ENCODE results near the gene KCNQ2.

DNA sequence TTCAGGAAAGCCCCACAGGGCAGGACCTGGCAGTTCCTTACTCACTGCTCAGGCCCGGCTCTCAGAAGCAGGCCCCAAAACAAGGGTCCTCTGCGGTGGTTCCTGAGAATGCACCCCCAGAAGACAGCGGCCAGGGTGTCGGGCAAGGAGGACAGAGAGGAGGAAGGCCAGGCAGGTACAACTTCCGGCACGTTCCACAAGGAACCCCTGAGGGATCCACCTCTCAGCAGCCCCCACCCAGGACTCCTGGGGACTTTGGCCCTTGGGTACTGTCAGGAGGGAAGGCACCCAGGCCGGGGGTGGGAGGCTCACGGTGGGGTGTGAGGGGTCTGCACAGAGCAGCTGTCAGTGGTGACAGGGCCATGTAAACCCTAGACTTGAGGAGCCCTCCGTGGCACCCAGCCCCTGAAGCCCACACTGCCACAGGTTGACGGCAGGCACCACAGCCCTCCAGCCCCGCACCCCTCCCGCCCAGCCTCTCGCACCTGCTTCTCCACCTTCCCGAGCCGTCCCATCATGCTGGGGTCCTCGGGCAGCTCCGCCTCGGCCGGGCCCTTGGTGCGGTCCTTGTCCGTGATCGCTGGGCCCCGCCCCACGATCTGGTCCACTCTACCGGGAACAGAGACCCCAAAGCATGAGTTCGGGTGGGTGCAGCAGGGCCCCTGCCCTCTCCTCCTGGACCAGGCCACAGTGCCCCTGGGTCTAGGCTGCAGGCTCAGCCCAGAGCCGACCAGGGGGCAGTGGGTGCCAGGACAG is 64.3 kb downstream of the KCNQ2 start:
- TF ChIP-seq, protein P1, sequence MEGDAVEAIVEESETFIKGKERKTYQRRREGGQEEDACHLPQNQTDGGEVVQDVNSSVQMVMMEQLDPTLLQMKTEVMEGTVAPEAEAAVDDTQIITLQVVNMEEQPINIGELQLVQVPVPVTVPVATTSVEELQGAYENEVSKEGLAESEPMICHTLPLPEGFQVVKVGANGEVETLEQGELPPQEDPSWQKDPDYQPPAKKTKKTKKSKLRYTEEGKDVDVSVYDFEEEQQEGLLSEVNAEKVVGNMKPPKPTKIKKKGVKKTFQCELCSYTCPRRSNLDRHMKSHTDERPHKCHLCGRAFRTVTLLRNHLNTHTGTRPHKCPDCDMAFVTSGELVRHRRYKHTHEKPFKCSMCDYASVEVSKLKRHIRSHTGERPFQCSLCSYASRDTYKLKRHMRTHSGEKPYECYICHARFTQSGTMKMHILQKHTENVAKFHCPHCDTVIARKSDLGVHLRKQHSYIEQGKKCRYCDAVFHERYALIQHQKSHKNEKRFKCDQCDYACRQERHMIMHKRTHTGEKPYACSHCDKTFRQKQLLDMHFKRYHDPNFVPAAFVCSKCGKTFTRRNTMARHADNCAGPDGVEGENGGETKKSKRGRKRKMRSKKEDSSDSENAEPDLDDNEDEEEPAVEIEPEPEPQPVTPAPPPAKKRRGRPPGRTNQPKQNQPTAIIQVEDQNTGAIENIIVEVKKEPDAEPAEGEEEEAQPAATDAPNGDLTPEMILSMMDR (IDR thresholded peaks at IDR 0.05), result no peak
- TF ChIP-seq EZH2 (IDR thresholded peaks at IDR 0.05) (no peak), EZH2phosphoT487 (IDR thresholded peaks at IDR 0.05) (no peak)
